DMS53 treated with DMSO at 0.1 percent for 48 hours (cell line): ENCODE measurements around the gene SLC39A3.

Experiments used
- DNase-seq: peaks from one replicate; lab custom pipeline; 2025; ENCODE audit not compliant: unreplicated experiment; lab: John Stamatoyannopoulos, UW

The SLC39A3 gene

GRCh38 chr19:2739602-2740313 lies at the start of gene SLC39A3:
TSS of gene SLC39A3 (minus strand) at chr19:2740017. CDS start at chr19:2737257, 2,760 bp downstream.
- DNase-seq = peak; percentile 75

- no peak for DNase-seq
These were observed 48.4 kb upstream of the SLC39A3 start for GRCh38 chr19:2788237-2788636.

GRCh38 chr19:2787115-2787514 lies 47.3 kb upstream of the SLC39A3 start:
- DNase-seq = no peak

- peak; percentile 91 for DNase-seq
These were observed 45.6 kb upstream of the SLC39A3 start, which contains the start of gene THOP1 for GRCh38 chr19:2785244-2785997. TSS of gene THOP1 (plus strand) at chr19:2785503. CDS start at chr19:2785663, 160 bp downstream.

GRCh38 chr19:2783781-2784145 lies 43.9 kb upstream of the SLC39A3 start:
- DNase-seq = no peak

- DNase-seq = peak; percentile 91
These were observed 43.3 kb upstream of the SLC39A3 start, which contains the start of gene SGTA for GRCh38 chr19:2782936-2783780. TSS of gene SGTA (minus strand) at chr19:2783273. CDS start at chr19:2769068, 14,205 bp downstream.

GRCh38 chr19:2782329-2782935 lies 42.6 kb upstream of the SLC39A3 start:
- DNase-seq = no peak

GRCh38 chr19:2780284-2780683 lies 40.5 kb upstream of the SLC39A3 start:
- no peak for DNase-seq

- DNase-seq = no peak
These were observed 39.4 kb upstream of the SLC39A3 start for GRCh38 chr19:2779121-2779740.

- DNase-seq = no peak
These were observed 38.3 kb upstream of the SLC39A3 start for GRCh38 chr19:2777952-2778683.

- DNase-seq = no peak
These were observed 36.0 kb upstream of the SLC39A3 start for GRCh38 chr19:2775556-2776430.

- no peak for DNase-seq
These were observed 35.2 kb upstream of the SLC39A3 start for GRCh38 chr19:2774953-2775555.

- DNase-seq = no peak
These were observed 34.4 kb upstream of the SLC39A3 start for GRCh38 chr19:2774083-2774679.

GRCh38 chr19:2771786-2772674 lies 32.2 kb upstream of the SLC39A3 start:
- no peak for DNase-seq

GRCh38 chr19:2770055-2771013 lies 30.5 kb upstream of the SLC39A3 start:
- no peak for DNase-seq

- DNase-seq = no peak
These were observed 29.4 kb upstream of the SLC39A3 start for GRCh38 chr19:2769218-2769617.
